Measurements from ENCODE around the gene S100A7.
A peak's percentile ranks its signal among the peaks of the same experiment; 100 is the strongest.
"Not testable (repeated sequence)": the region's sequence is repeated elsewhere in the genome, so short reads cannot be mapped to it uniquely, and the experiment has no call there.

The S100A7 gene

GRCh38 chr1:153429266-153430165, 30.9 kb downstream of the S100A7 start:
- DNase-seq, result no peak

DNA sequence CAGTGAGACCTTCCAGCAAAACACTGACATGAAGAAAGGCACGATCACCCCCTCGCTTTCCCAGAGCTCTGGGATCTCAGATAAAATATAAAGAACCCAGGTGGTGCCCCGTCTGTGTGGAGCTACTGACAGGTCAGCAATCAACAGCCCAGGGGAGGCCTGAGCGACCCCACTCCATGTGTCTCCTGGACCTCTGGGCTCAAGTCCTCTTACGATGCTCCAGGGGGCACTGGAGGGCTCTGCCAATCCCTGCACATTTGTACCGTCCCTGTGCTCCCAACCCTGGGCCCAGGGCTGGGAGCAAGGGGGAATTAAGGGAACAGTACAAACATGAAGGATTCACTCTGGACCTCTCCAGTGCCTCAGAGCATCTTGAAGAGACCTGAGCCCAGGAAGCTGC, 31.7 kb downstream of the S100A7 start:
- no peak for DNase-seq

- no peak for DNase-seq
Measured at GRCh38 chr1:153428073-153428638, 32.3 kb downstream of the S100A7 start.

- no peak for DNase-seq
Measured at GRCh38 chr1:153426809-153427208, 33.6 kb downstream of the S100A7 start.

- DNase-seq, result peak; percentile 30 to 86
Measured at GRCh38 chr1:153422450-153423068, 37.9 kb downstream of the S100A7 start.

- DNase-seq, result no peak
Measured at GRCh38 chr1:153420306-153420705, 40.1 kb downstream of the S100A7 start.

DNA sequence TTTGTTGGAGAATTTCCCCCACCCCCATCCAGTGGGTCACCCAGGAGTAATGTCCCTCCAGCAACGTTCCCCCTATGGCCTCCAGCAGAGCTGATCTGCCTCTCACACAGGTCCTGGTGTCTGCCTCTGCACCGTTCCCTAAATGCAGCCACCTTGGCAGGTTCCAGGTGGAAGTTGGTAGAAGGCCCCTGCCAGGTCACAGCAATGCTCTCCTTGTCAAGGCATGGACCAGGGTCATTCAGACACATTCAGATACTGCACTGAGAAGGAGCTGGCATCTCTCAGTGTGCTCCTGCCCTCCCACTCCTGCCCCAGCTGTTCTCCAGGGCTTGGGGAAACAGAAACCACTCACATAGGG, 41.0 kb downstream of the S100A7 start:
- DNase-seq, result not testable (repeated sequence)

DNA sequence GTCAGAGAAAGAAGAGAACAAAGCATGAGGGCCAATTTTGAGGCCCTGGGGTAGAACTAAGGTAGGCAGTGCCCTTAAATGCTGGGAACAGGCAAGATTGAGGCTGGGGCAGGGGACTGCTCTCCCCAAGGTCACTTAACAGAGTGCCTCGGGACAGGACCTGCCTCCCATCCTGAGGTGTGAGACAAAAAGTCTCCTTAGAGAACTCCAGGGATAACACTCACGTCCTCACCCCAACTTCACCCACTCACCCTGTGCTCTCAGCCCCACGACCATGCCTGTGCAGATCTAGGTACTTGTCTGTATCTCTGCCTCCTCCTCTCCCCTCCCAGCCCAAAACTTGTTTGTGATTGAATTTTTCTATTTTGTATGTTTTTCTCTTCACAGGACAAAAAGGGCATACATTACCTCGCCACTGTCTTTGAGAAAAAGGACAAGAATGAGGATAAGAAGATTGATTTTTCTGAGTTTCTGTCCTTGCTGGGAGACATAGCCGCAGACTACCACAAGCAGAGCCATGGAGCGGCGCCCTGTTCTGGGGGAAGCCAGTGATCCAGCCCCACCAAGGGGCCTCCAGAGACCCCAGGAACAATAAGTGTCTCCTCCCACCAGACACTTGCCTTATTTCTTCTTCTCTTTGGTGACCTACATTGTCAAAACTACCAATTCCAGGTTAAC, 41.6 kb downstream of the S100A7 start:
- DNase-seq, result not testable (repeated sequence)

DNA sequence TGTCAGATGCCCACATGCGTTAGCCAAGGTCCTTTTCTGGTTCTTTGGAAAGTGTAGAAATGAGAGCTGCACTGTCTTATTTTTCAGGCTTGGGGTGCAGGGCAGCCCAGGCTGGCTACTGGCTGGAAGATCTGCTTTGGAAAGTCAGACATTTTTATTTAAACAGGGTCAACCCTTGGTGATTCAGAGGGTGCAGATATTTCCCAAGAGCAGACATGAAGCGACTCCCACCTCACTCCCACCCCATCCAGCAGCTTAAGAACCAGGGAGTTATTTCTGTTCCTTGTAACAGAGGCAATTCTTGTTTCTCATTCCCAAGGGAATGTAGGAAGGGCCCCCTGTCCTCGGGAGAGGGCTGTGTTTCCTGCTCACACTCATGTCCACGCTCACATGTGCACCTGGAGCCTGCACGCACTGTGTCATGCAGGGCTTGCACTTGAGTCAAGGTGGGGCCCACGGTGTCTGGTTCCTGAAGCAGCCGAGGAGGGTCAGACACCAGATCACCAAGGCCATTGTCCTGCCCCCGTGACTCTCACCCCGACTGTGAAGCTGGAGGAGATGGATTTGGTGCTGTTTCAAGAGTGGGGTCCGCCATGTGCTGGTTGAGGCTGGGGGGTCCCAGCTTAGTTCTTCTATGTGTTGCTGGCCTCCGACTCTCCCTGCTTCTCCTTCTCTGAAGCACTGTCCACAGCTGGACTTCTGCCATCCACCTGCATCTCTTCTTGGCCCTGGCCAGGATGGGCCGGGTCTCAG, 43.1 kb downstream of the S100A7 start:
- no peak for DNase-seq

DNA sequence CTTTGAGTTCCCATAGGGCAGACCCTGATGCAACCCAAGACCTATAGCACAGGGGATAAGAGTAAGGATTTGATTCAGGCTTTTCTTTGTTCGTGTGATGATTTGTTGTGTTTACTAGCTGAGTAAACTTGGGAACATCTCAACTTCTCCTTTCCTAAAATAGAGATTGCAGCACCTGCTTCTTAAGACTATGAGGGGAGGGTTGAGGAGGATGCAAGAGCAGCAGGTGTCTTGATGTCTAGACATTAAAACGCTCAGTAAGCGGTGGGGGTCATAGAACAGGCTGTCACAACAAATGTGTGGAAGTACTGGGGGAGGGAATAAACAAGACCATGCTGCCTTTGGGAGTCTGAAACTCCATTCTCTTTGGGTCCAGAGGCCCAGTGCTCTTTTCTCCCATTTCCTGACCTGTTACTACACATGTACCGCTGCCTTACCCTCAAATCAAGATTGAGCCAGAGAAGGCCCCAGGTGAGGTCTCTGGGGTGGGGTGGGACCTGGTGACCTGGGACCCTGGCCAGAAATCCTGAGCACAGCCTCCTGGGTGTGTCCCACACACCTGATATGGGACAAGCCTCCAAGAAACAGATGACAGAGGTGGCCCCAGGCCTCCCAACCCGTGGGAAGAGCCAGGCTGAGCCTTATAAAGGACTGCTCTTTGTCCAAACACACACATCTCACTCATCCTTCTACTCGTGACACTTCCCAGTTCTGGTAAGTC, 44.4 kb downstream of the S100A7 start, which contains the start of gene S100A7A:
TSS of gene S100A7A (plus strand) at position 671 of the 721 bp plus-strand sequence. CDS start 1,563 bp downstream, outside the sequence.
- no peak for DNase-seq

- DNase-seq, result peak; percentile 50 to 62
Measured at GRCh38 chr1:153413961-153414360, 46.5 kb downstream of the S100A7 start.
